ENCODE measurements around the gene MCHR1.

DNA sequence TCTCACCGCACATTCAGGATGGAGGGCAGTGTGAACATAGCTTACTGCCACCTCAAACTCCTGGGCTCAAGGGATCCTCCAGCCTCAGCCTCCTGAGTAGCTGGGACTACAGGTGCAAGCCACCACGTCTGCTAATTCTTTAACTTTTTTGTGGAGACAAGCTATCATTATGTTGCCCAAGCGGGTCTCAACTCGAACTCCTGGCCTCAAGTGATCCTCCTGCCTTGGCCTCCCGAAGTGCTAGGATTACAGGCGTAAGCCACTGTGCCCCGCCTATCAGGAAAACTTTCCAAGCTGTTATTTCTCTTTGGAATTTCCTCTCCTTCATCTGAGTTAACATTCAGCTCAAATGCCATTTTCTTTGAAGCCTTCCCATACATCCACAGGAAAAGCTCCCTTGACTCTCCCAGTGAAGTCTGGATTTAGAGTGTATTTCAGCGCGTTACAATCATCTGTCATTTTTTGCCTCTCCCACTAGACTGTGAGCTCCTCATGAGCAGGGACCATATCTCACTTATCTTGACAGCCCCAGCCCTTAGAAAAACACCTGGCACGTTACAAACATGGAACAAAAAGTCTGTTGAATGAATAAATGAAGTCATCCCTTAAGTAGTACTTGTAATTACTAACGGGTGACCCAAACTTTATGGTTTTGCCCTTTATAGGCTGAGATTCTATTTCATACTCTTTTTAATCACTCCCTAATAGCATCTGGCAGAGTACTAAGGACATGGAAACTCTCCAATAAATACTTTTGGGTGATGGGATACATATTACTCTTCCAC is 45.0 kb upstream of the MCHR1 start:
- TF ChIP-seq, protein P1, sequence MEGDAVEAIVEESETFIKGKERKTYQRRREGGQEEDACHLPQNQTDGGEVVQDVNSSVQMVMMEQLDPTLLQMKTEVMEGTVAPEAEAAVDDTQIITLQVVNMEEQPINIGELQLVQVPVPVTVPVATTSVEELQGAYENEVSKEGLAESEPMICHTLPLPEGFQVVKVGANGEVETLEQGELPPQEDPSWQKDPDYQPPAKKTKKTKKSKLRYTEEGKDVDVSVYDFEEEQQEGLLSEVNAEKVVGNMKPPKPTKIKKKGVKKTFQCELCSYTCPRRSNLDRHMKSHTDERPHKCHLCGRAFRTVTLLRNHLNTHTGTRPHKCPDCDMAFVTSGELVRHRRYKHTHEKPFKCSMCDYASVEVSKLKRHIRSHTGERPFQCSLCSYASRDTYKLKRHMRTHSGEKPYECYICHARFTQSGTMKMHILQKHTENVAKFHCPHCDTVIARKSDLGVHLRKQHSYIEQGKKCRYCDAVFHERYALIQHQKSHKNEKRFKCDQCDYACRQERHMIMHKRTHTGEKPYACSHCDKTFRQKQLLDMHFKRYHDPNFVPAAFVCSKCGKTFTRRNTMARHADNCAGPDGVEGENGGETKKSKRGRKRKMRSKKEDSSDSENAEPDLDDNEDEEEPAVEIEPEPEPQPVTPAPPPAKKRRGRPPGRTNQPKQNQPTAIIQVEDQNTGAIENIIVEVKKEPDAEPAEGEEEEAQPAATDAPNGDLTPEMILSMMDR (optimal IDR thresholded peaks at IDR 0.05 in 1 of 3, IDR thresholded peaks at IDR 0.05 in 1 of 3, conservative IDR thresholded peaks at IDR 0.05 in 1 of 3; ENCODE audit: extremely low read depth in 1 of 3, insufficient read depth in 2 of 3, low read length in 3 of 3): no peak
- TF ChIP-seq EZH2 (IDR thresholded peaks at IDR 0.05; ENCODE audit: low read length): no peak

All from keratinocyte (primary cell).